IPS-NIHi11 (cell line): ENCODE measurements around the gene ALG12.

Experiments used
- DNase-seq: peaks from one replicate; pipeline ENCODE4 v3.0.0; 2012; ENCODE audit warnings: mixed read lengths, low spot score

Gene ALG12

GRCh38 chr22:49911881-49912625 is 6.2 kb downstream of the ALG12 start:
- DNase-seq = no peak

- DNase-seq = no peak
Measured at GRCh38 chr22:49910229-49911155, 7.7 kb downstream of the ALG12 start.

GRCh38 chr22:49909476-49910205 is 8.6 kb downstream of the ALG12 start:
- DNase-seq = no peak

GRCh38 chr22:49907807-49908206 is 10.4 kb downstream of the ALG12 start:
- no peak for DNase-seq

GRCh38 chr22:49906799-49907290 is 11.4 kb downstream of the ALG12 start:
- DNase-seq = no peak

GRCh38 chr22:49906071-49906798 is 12.0 kb downstream of the ALG12 start:
- no peak for DNase-seq

GRCh38 chr22:49905465-49905864 is 12.8 kb downstream of the ALG12 start:
- DNase-seq = no peak

- no peak for DNase-seq
Measured at GRCh38 chr22:49904040-49904369, 14.2 kb downstream of the ALG12 start.

- no peak for DNase-seq
Measured at GRCh38 chr22:49903322-49904039, 14.8 kb downstream of the ALG12 start.

GRCh38 chr22:49901457-49901856 is 16.8 kb downstream of the ALG12 start:
- no peak for DNase-seq

- DNase-seq = no peak
Measured at GRCh38 chr22:49900441-49901230, 17.6 kb downstream of the ALG12 start.

- DNase-seq = no peak
Measured at GRCh38 chr22:49899530-49899929, 18.7 kb downstream of the ALG12 start.

GRCh38 chr22:49897015-49897684 is 21.1 kb downstream of the ALG12 start:
- DNase-seq = no peak

- DNase-seq = no peak
Measured at GRCh38 chr22:49896201-49896600, 22.0 kb downstream of the ALG12 start.

GRCh38 chr22:49894322-49895054 is 23.8 kb downstream of the ALG12 start:
- no peak for DNase-seq

- DNase-seq = no peak
Measured at GRCh38 chr22:49893025-49893424, 25.2 kb downstream of the ALG12 start.

- DNase-seq = no peak
Measured at GRCh38 chr22:49892226-49892899, 25.9 kb downstream of the ALG12 start.

- no peak for DNase-seq
Measured at GRCh38 chr22:49889071-49889470, 29.2 kb downstream of the ALG12 start.
